ENCODE data around the gene SPTBN2. TPM values are rescaled to one million over a fixed set of nuclear protein-coding genes. Genes with fewer than 3 reads are reported as not detected.

SPTBN2 gene
- total and polyA plus RNA-seq, 4 donors, result 4.7 to 16.1 (median 11.3) TPM

DNA sequence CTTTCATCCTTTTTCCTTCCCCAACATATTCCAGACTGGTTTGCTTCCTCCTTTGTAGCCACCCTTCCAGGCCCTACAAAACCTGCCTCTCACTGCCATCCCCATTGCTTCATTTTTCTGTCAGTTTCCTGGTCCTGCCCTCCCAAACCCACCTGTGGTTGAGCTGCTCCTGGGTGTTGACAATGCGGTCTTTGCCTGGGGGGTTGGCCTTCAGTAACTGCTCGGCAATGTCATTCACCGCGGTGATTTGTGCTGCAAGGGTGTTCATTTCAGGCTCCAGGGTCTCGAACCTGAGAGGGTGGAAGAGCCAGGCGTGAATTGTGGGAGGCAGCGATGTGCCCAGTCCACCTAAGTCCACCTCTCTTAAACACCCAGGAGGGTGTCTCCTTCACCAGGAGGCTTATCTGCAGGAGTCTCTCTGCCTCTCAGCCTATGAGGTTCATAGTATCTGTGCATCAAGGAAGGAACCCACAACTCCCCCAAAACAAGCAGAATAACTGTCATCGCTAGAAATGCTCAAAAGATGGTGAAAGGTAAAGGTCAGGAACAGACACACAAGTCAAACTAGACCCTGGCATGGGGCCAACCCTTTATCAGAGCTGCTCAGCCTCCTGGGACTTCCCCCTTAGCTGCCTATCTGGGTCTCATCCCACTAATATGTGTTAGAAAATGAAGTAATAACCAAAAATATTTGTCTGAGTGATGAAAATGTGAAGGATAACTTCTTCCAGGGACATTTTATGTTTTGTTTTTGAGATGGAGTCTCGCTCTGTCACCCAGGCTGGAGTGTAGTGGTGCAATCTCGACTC is 27.4 kb downstream of the SPTBN2 start:
- ATAC-seq (ENCODE audit: insufficient read depth, low FRiP score), result no peak
- no peaks in the 10 kb centered on the region for H3K27me3 ChIP-seq (ENCODE audit: control insufficient read depth in 3 of 3, insufficient read depth in 3 of 3, low read length in 2 of 3)
- TF ChIP-seq, protein P1, sequence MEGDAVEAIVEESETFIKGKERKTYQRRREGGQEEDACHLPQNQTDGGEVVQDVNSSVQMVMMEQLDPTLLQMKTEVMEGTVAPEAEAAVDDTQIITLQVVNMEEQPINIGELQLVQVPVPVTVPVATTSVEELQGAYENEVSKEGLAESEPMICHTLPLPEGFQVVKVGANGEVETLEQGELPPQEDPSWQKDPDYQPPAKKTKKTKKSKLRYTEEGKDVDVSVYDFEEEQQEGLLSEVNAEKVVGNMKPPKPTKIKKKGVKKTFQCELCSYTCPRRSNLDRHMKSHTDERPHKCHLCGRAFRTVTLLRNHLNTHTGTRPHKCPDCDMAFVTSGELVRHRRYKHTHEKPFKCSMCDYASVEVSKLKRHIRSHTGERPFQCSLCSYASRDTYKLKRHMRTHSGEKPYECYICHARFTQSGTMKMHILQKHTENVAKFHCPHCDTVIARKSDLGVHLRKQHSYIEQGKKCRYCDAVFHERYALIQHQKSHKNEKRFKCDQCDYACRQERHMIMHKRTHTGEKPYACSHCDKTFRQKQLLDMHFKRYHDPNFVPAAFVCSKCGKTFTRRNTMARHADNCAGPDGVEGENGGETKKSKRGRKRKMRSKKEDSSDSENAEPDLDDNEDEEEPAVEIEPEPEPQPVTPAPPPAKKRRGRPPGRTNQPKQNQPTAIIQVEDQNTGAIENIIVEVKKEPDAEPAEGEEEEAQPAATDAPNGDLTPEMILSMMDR (IDR thresholded peaks at IDR 0.05; ENCODE audit: control extremely low read depth, extremely low read depth), result no peak
- H3K27ac ChIP-seq (ENCODE audit: low read depth in 1 of 2, low read length in 1 of 2), result no peak overlapping the region
- H3K4me3 ChIP-seq, result no peak overlapping the region
- H3K9ac ChIP-seq (ENCODE audit: insufficient read depth in 1 of 2, low read length in 2 of 2), result no peak overlapping the region
- H3K9me3 ChIP-seq (ENCODE audit: control insufficient read depth in 4 of 4, insufficient read depth in 3 of 4, low read length in 3 of 4), result peaks cover 0 to 2% (median 0%) of the 10 kb centered on the region in 4 donors
- H3K4me1 ChIP-seq (ENCODE audit: control insufficient read depth in 5 of 5, insufficient read depth in 5 of 5, low read length in 5 of 5), result no peaks in the 10 kb centered on the region
- DNase-seq, result no peak
- no peaks in the 10 kb centered on the region for H3K36me3 ChIP-seq (ENCODE audit: control insufficient read depth in 4 of 4, insufficient read depth in 4 of 4, low read length in 4 of 4)
- WGBS, 2 donors, result 71 to 89% methylated on average over 10 of the region's 10 CpGs

DNA sequence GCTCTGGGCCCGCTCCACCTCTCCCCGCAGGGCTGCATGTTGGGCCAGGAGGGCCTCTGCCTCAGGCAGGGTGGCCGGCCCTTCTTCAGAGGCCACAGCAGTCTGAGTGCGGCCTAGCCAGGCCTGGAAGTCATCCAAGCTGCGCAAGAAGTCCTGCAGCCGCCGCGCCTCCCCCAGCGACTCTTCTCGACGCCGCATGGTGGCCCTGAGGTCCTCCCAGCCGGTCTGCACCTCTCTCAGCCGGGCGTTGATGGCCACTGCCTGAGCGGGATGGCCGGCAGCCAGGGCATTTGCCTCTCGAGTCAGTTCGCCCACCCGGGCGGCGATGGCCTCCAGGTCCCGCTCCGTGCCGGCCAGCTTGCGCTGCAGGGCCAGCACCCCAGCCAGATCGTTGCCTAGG is 28.3 kb downstream of the SPTBN2 start:
- Histone ChIP-seq H3K36me3 (ENCODE audit: control insufficient read depth in 4 of 4, insufficient read depth in 4 of 4, low read length in 4 of 4) (no peaks in the 10 kb centered on the region), H3K4me3 (no peak overlapping the region), H3K27me3 (ENCODE audit: control insufficient read depth in 3 of 3, insufficient read depth in 3 of 3, low read length in 2 of 3) (no peaks in the 10 kb centered on the region), H3K4me1 (ENCODE audit: control insufficient read depth in 5 of 5, insufficient read depth in 5 of 5, low read length in 5 of 5) (no peaks in the 10 kb centered on the region), H3K27ac (ENCODE audit: low read depth in 1 of 2, low read length in 1 of 2) (no peak overlapping the region), H3K9me3 (ENCODE audit: control insufficient read depth in 4 of 4, insufficient read depth in 3 of 4, low read length in 3 of 4) (peaks cover 0 to 2% (median 0%) of the 10 kb centered on the region in 4 donors), H3K9ac (ENCODE audit: insufficient read depth in 1 of 2, low read length in 2 of 2) (no peak overlapping the region)
- WGBS, 2 donors, result 94 to 97% methylated on average over 19 to 27 of the region's 27 CpGs
- ATAC-seq (ENCODE audit: insufficient read depth, low FRiP score) (no peak), DNase-seq (no peak)
- TF ChIP-seq, protein P1 (IDR thresholded peaks at IDR 0.05; ENCODE audit: control extremely low read depth, extremely low read depth), result no peak

DNA sequence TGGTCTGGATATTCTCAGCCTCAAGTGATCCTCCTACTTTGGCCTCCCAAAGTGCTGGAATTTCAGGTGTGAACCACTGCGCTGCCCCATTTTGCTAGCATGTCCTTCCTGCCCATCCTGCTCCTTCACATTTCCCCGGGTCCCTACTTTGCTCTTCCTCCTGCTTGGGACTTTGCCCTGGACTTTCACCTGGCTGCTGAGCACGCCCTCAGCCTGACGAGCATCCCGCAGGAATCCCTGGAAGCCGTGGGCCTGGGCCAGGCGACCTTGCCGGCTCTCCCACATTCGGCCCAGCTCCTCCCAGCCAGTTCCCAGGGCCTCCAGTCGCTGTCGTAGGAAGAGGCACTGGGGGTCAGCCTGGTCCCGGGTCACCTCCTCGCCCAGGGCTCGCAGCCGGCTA is 28.7 kb downstream of the SPTBN2 start:
- 97 to 98% methylated on average over 15 of the region's 15 CpGs for WGBS, 2 donors
- Histone ChIP-seq H3K9me3 (ENCODE audit: control insufficient read depth in 4 of 4, insufficient read depth in 3 of 4, low read length in 3 of 4) (peaks cover 0 to 2% (median 0%) of the 10 kb centered on the region in 4 donors), H3K9ac (ENCODE audit: insufficient read depth in 1 of 2, low read length in 2 of 2) (no peak overlapping the region), H3K4me1 (ENCODE audit: control insufficient read depth in 5 of 5, insufficient read depth in 5 of 5, low read length in 5 of 5) (no peaks in the 10 kb centered on the region), H3K27ac (ENCODE audit: low read depth in 1 of 2, low read length in 1 of 2) (no peak overlapping the region), H3K4me3 (no peak overlapping the region), H3K36me3 (ENCODE audit: control insufficient read depth in 4 of 4, insufficient read depth in 4 of 4, low read length in 4 of 4) (no peaks in the 10 kb centered on the region), H3K27me3 (ENCODE audit: control insufficient read depth in 3 of 3, insufficient read depth in 3 of 3, low read length in 2 of 3) (no peaks in the 10 kb centered on the region)
- ATAC-seq (ENCODE audit: insufficient read depth, low FRiP score), result no peak
- TF ChIP-seq, protein P1 (IDR thresholded peaks at IDR 0.05; ENCODE audit: control extremely low read depth, extremely low read depth), result no peak
- DNase-seq, result no peak

Measured in lung (tissue), 12 donors.